T-helper 1 cell treated with Interleukin-12 subunit alpha and Interleukin-12 subunit beta and Interleukin-4 antibody, amounts not matched to agents 30 ng/mL and 1 ng/mL, for 36 hours (primary cell): ENCODE measurements around the gene NFATC3. TPM values are rescaled to one million over a fixed set of nuclear protein-coding genes. Genes with fewer than 3 reads are reported as not detected.

Source experiments
- intact Hi-C: fragments of 100-400 bp; cut with micrococcal nuclease; formaldehyde crosslinking; loops from one replicate; pipeline ENCODE4 v1.15.1; 2024
- total RNA-seq: library from RNA; stranded (reverse); gene quantifications from 2 replicates; pipeline ENCODE4 v1.2.3, GENCODE V29; 2022

Gene NFATC3
- total RNA-seq, 1 donor from 2014 or later: 149 TPM

- intact Hi-C loops: loop anchor here (1.0 to 10.0 kb wide), 7 partner anchors 11 to 1070 kb away; partner anchors contain the start of genes COG8, NIP7, PDF and PLA2G15
Measured at GRCh38 chr16:68264128-68265077, 179.2 kb downstream of the NFATC3 start, which contains the start of gene SLC7A6. Gene SLC7A6, plus strand, starts transcription at chr16:68264526. Its CDS starts 10,201 bp downstream, at chr16:68274727.

GRCh38 chr16:68265078-68265920 is 180.1 kb downstream of the NFATC3 start:
- intact Hi-C loops: loop anchor here (1.0 to 10.0 kb wide), 5 partner anchors 10 to 1070 kb away; partner anchors contain the start of genes COG8, NIP7 and PDF

DNA sequence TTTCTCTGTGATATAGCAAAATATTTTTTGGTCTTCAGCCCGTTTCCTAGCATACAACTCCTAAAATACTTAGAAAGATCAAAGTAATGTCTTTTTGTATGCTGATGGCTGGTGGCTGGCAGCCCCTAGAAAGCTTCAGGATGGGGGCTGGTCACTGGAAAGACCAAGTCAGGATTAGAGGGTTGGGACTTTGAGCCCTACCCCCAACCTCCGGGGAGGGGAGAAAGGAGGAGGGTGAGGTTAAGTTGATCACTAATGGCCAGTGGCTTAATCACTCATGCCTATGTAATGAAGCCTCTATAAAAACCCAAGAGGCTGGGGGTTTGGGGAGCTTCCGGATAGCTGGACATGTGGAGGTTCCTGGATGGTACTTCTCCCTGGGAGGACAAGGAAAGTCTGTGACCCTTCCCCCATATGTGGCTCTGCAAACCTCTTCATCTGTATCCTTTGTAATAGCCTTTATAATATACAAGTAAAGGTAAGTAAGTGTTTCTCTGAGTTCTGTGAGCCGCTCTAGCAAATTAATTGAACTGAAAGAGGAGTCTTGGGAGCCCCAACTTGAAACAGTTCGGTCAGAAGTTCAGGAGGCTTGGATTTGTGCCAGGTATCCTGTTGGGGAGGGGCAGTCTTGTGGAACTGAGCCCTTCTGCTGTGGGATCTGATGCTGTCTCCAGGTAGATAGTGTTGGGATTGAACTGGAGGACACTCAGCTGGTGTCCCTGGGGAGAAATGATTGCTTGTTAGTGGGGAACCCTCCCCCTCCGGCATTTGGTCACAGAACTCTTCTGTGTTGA is 182.6 kb downstream of the NFATC3 start:
- intact Hi-C loops: loop anchor here (10.0 kb wide), 1 partner anchor 1067 kb away; the partner anchor contains the start of genes COG8, NIP7 and PDF

- intact Hi-C loops: loop anchor here (10.0 kb wide), 1 partner anchor 1065 kb away; the partner anchor contains the start of genes COG8, NIP7 and PDF
Measured at GRCh38 chr16:68269793-68270192, 184.6 kb downstream of the NFATC3 start.

DNA sequence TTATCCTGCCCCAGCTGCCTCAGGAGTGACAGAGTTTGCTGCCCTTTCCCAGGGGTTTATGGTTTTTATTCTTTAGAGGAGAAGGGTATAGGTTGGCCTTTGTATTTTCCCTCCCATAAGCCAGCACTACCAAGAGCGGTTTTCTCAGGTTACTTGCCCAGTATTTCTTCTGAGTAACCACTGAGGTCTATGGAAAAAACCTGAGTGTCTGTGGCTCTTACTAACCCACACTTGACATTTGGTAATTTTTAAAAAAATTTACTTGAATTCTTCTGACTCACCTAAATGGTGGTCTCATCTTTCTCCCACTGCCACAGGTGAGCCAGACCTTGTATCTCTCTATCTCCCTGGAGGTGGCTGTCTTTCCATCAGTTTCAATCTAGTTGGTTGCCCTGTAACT is 185.2 kb downstream of the NFATC3 start:
- intact Hi-C loops: no loop called here

GRCh38 chr16:68272507-68273209 is 187.5 kb downstream of the NFATC3 start:
- intact Hi-C loops: loop anchor here (1.0 kb wide), 1 partner anchor 9 kb away; no protein-coding TSS in a partner anchor

- intact Hi-C loops: loop anchor here (1.0 kb wide), 1 partner anchor 8 kb away; no protein-coding TSS in a partner anchor
Measured at GRCh38 chr16:68273459-68273858, 188.3 kb downstream of the NFATC3 start.

DNA sequence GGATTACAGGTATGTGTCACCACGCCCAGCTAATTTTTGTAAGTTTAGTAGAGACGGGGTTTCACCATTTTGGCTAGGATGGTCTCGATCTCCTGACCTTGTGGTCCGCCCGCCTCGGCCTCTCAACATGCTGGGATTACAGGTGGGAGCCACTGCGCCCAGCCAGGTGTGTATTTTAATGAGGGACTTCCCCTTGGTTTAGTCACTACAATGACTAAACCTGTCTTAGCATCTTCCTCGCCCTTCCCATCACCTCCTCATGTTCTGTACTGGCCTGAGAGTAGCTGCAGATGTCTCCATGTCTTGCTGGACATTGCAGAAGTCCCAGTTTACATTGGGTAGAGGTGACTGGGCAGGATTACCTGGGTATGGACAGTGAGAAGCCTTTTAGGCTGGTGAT is 188.7 kb downstream of the NFATC3 start:
- intact Hi-C loops: loop anchor here (1.0 kb wide), 1 partner anchor 7 kb away; no protein-coding TSS in a partner anchor

DNA sequence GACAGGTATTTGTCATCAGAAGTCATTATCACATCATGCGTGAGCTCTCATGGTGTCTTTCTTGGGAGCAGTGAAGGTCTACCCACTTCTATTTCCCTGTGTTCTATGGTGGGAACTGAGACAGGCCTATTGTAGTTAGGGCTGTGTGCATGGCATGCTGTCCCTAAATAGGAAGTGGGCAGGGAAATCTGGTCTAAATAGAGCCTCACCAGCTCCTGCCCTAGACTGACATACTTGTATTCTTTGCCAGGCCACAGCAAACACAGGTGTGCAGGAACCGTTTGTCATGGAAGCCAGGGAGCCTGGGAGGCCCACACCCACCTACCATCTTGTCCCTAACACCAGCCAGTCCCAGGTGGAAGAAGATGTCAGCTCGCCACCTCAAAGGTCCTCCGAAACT is 189.3 kb downstream of the NFATC3 start:
- intact Hi-C loops: no loop called here

GRCh38 chr16:68275611-68276191 is 190.5 kb downstream of the NFATC3 start:
- intact Hi-C loops: loop anchor here (1.0 kb wide), 4 partner anchors 9 to 35 kb away; partner anchors contain the start of gene SLC7A6OS

GRCh38 chr16:68276223-68276622 is 191.1 kb downstream of the NFATC3 start:
- intact Hi-C loops: loop anchor here (1.0 kb wide), 3 partner anchors 8 to 34 kb away; partner anchors contain the start of gene SLC7A6OS

Other genes starting within 250 kb of the NFATC3 start
- 39.5 and 42.0 TPM in 2 replicates for gene THAP11, start 243.1 kb upstream of the NFATC3 start, total RNA-seq
- 126 and 132 TPM in 2 replicates for gene NUTF2, start 238.4 kb upstream of the NFATC3 start, total RNA-seq
- gene CENPT, start 237.7 kb upstream of the NFATC3 start, total RNA-seq: 56.0 and 60.9 TPM in 2 replicates
- gene EDC4, start 212.3 kb upstream of the NFATC3 start, total RNA-seq: 120 and 137 TPM in 2 replicates
- 0.59 TPM in 1 of 2 replicates, not detected in the other for gene NRN1L, start 200.5 kb upstream of the NFATC3 start, total RNA-seq
- gene PSKH1, start 192.1 kb upstream of the NFATC3 start, total RNA-seq: 24.0 and 24.1 TPM in 2 replicates
- 9.5 and 10.9 TPM in 2 replicates for gene CTRL, start 153.5 kb upstream of the NFATC3 start, total RNA-seq
- gene PSMB10, start 148.5 kb upstream of the NFATC3 start, total RNA-seq: 357 and 364 TPM in 2 replicates
- gene LCAT, start 141.2 kb upstream of the NFATC3 start, total RNA-seq: 16.0 and 24.7 TPM in 2 replicates
- 48.1 and 48.6 TPM in 2 replicates for gene SLC12A4, start 116.7 kb upstream of the NFATC3 start, total RNA-seq
- 0.12 and 0.22 TPM in 2 replicates for gene DPEP3, start 104.9 kb upstream of the NFATC3 start, total RNA-seq
- 14.4 and 16.1 TPM in 2 replicates for gene DPEP2, start 85.9 kb upstream of the NFATC3 start, total RNA-seq
- not detected in 2 replicates for gene DPEP2NB, start 69.5 kb upstream of the NFATC3 start, total RNA-seq
- 17.9 and 18.0 TPM in 2 replicates for gene DDX28, start 62.1 kb upstream of the NFATC3 start, total RNA-seq
- 24.8 and 27.8 TPM in 2 replicates for gene DUS2, start 62.1 kb upstream of the NFATC3 start, total RNA-seq
- gene ESRP2, start 150.8 kb downstream of the NFATC3 start, total RNA-seq: not detected in 2 replicates
- 11.1 and 11.8 TPM in 2 replicates for gene PLA2G15, start 160.0 kb downstream of the NFATC3 start, total RNA-seq
- gene SLC7A6, start 179.2 kb downstream of the NFATC3 start, total RNA-seq: 125 and 128 TPM in 2 replicates
- 28.7 and 31.1 TPM in 2 replicates for gene SLC7A6OS, start 225.6 kb downstream of the NFATC3 start, total RNA-seq
- 66.4 and 77.4 TPM in 2 replicates for gene PRMT7, start 225.6 kb downstream of the NFATC3 start, total RNA-seq